ENCODE measurements around the gene MEPE. TPM values are rescaled to one million over a fixed set of nuclear protein-coding genes. Genes with fewer than 3 reads are reported as not detected.
A peak's percentile ranks its signal among the peaks of the same experiment; 100 is the strongest.

The MEPE gene
- total and polyA plus RNA-seq, 2 experiments from 2014 or later, result not detected

GRCh38 chr4:87848622-87849351, 16.0 kb downstream of the MEPE start:
- no peaks in the 10 kb centered on the region for H3K36me3 ChIP-seq
- DNase-seq (ENCODE audit: low read depth in 1 of 2, low spot score in 1 of 2), result peak; percentile 64 to 79
- TF ChIP-seq CTCF (IDR thresholded peaks at IDR 0.05; ENCODE audit: low read depth, low read length), result peak; percentile 64
- H3K4me3 ChIP-seq, result no peak overlapping the region
- H3K27me3 ChIP-seq, result no peaks in the 10 kb centered on the region
- peaks cover 6% of the 10 kb centered on the region for H3K4me1 ChIP-seq (ENCODE audit: low read depth)
- H3K9me3 ChIP-seq (ENCODE audit: low read depth), result no peaks in the 10 kb centered on the region
- H3K27ac ChIP-seq, result no peak overlapping the region

GRCh38 chr4:87849612-87850011, 16.8 kb downstream of the MEPE start:
- no peaks in the 10 kb centered on the region for H3K4me1 ChIP-seq (ENCODE audit: low read depth)
- H3K4me3 ChIP-seq, result no peak overlapping the region
- TF ChIP-seq CTCF (IDR thresholded peaks at IDR 0.05; ENCODE audit: low read depth, low read length), result no peak
- H3K27ac ChIP-seq, result no peak overlapping the region
- H3K9me3 ChIP-seq (ENCODE audit: low read depth), result no peaks in the 10 kb centered on the region
- DNase-seq (ENCODE audit: low read depth in 1 of 2, low spot score in 1 of 2), result peak in 1 of 2 donors; percentile 58
- H3K36me3 ChIP-seq, result no peaks in the 10 kb centered on the region
- H3K27me3 ChIP-seq, result no peaks in the 10 kb centered on the region

- no peaks in the 10 kb centered on the region for H3K4me1 ChIP-seq (ENCODE audit: low read depth)
- no peak for DNase-seq (ENCODE audit: low read depth in 1 of 2, low spot score in 1 of 2)
Measured at GRCh38 chr4:87851332-87851731, 18.6 kb downstream of the MEPE start.

GRCh38 chr4:87851953-87852352, 19.2 kb downstream of the MEPE start:
- no peaks in the 10 kb centered on the region for H3K4me1 ChIP-seq (ENCODE audit: low read depth)
- no peak overlapping the region for H3K4me3 ChIP-seq
- no peaks in the 10 kb centered on the region for H3K9me3 ChIP-seq (ENCODE audit: low read depth)
- H3K27ac ChIP-seq, result no peak overlapping the region
- no peaks in the 10 kb centered on the region for H3K27me3 ChIP-seq
- no peak for DNase-seq (ENCODE audit: low read depth in 1 of 2, low spot score in 1 of 2)
- no peaks in the 10 kb centered on the region for H3K36me3 ChIP-seq
- TF ChIP-seq CTCF (IDR thresholded peaks at IDR 0.05; ENCODE audit: low read depth, low read length), result no peak

More at GRCh38 chr4:87851332-87851731, 18.6 kb downstream of the MEPE start:
- H3K27me3 ChIP-seq, result no peaks in the 10 kb centered on the region
- H3K27ac ChIP-seq, result no peak overlapping the region
- TF ChIP-seq CTCF (IDR thresholded peaks at IDR 0.05; ENCODE audit: low read depth, low read length), result no peak
- no peaks in the 10 kb centered on the region for H3K36me3 ChIP-seq
- H3K4me3 ChIP-seq, result no peak overlapping the region
- H3K9me3 ChIP-seq (ENCODE audit: low read depth), result no peaks in the 10 kb centered on the region

- Histone ChIP-seq H3K4me1 (ENCODE audit: low read depth) (no peaks in the 10 kb centered on the region), H3K27ac (no peak overlapping the region), H3K9me3 (ENCODE audit: low read depth) (no peaks in the 10 kb centered on the region), H3K36me3 (no peaks in the 10 kb centered on the region), H3K4me3 (no peak overlapping the region), H3K27me3 (no peaks in the 10 kb centered on the region)
- TF ChIP-seq CTCF (IDR thresholded peaks at IDR 0.05; ENCODE audit: low read depth, low read length), result peak; percentile 54
- DNase-seq (ENCODE audit: low read depth in 1 of 2, low spot score in 1 of 2), result peak; percentile 41 to 70
Measured at GRCh38 chr4:87853108-87853507, 20.3 kb downstream of the MEPE start.
